HepG2 (cell line): ENCODE measurements around the gene FAH. TPM values are rescaled to one million over a fixed set of nuclear protein-coding genes. Genes with fewer than 3 reads are reported as not detected.

ENCODE experiments used
- CBFB ChIP-seq: sonication (generic); formaldehyde crosslinking; IDR thresholded peaks from 2 replicates; pipeline ENCODE4 v1.4.0; 2020; ENCODE audit warnings: missing genetic modification reagents
- CTCF ChIP-seq: sonication (generic); formaldehyde crosslinking; IDR thresholded peaks from 2 replicates; pipeline ENCODE4 v1.5.0; 2020; ENCODE audit warnings: mild to moderate bottlenecking, missing genetic modification reagents, moderate library complexity
- EP300 ChIP-seq, 3 experiments: sonication (generic) in 1 of 3; formaldehyde crosslinking in 1 of 3; IDR thresholded peaks; 2 replicates each; pipeline versions ENCODE4 v1.5.1 to v1.6.1; 2011 to 2020; ENCODE audit warnings: low read depth in 2 of 3, low read length in 2 of 3, borderline replicate concordance in 1 of 3, improper control_type of control experiment in 1 of 3, mild to moderate bottlenecking in 1 of 3, missing genetic modification reagents in 1 of 3, moderate library complexity in 1 of 3
- ETS1 ChIP-seq: sonication (generic); formaldehyde crosslinking; IDR thresholded peaks from 2 replicates; pipeline ENCODE4 v1.4.0; 2020; ENCODE audit warnings: missing genetic modification reagents
- EZH2 ChIP-seq: conservative IDR thresholded peaks from 2 replicates; pipeline ENCODE4 v1.6.1; 2012; ENCODE audit warnings: mild to moderate bottlenecking, low read depth, low read length, moderate library complexity
- HDAC1 ChIP-seq: sonication (generic); formaldehyde crosslinking; IDR thresholded peaks from 2 replicates; pipeline ENCODE4 v1.5.1; 2020; ENCODE audit warnings: mild to moderate bottlenecking, missing genetic modification reagents
- MEF2D ChIP-seq: sonication (generic); formaldehyde crosslinking; IDR thresholded peaks from 2 replicates; pipeline ENCODE4 v1.5.1; 2020; ENCODE audit warnings: mild to moderate bottlenecking, missing genetic modification reagents
- POLR2AphosphoS5 ChIP-seq: IDR thresholded peaks from 2 replicates; pipeline ENCODE4 v1.6.1; 2012; ENCODE audit warnings: low read depth, low read length
- STAG1 ChIP-seq: sonication (generic); formaldehyde crosslinking; IDR thresholded peaks from 2 replicates; pipeline ENCODE4 v1.4.0; 2020; ENCODE audit warnings: missing genetic modification reagents
- SUZ12 ChIP-seq: fragments of 150-350 bp; IDR thresholded peaks from 2 replicates; pipeline ENCODE4 v1.6.1; 2014; ENCODE audit warnings: low read depth, low read length
- THRA ChIP-seq: sonication (generic); formaldehyde crosslinking; IDR thresholded peaks from 2 replicates; pipeline ENCODE4 v1.4.0; 2020; ENCODE audit warnings: missing genetic modification reagents, borderline replicate concordance
- ZBTB37 ChIP-seq: sonication (generic); formaldehyde crosslinking; IDR thresholded peaks from 2 replicates; pipeline ENCODE4 v1.4.0; 2020; ENCODE audit warnings: mild to moderate bottlenecking, missing genetic modification reagents
- ZNF30 ChIP-seq: sonication (generic); formaldehyde crosslinking; IDR thresholded peaks from 2 replicates; pipeline ENCODE4 v1.5.0; 2020; ENCODE audit warnings: mild to moderate bottlenecking, missing genetic modification reagents
- ZNF513 ChIP-seq: sonication (generic); formaldehyde crosslinking; conservative IDR thresholded peaks from 2 replicates; pipeline ENCODE4 v1.5.0; 2020; ENCODE audit warnings: missing genetic modification reagents
- ZNF549 ChIP-seq: sonication (generic); formaldehyde crosslinking; IDR thresholded peaks from 2 replicates; pipeline ENCODE4 v1.5.0; 2020; ENCODE audit warnings: missing genetic modification reagents
- ZNF678 ChIP-seq: sonication (generic); formaldehyde crosslinking; IDR thresholded peaks from 2 replicates; pipeline ENCODE4 v1.4.0; 2020; ENCODE audit warnings: mild to moderate bottlenecking, missing genetic modification reagents
- ZNF703 ChIP-seq: sonication (generic); formaldehyde crosslinking; IDR thresholded peaks from 2 replicates; pipeline ENCODE4 v1.5.1; 2020; ENCODE audit warnings: missing genetic modification reagents, mild to moderate bottlenecking, moderate library complexity, borderline replicate concordance
- ZNF710 ChIP-seq: sonication (generic); formaldehyde crosslinking; IDR thresholded peaks from 2 replicates; pipeline ENCODE4 v1.5.0; 2020; ENCODE audit warnings: mild to moderate bottlenecking, missing genetic modification reagents, borderline replicate concordance
- ZNF781 ChIP-seq: sonication (generic); formaldehyde crosslinking; IDR thresholded peaks from 2 replicates; pipeline ENCODE4 v1.5.1; 2020; ENCODE audit warnings: borderline replicate concordance, mild to moderate bottlenecking, missing genetic modification reagents; ENCODE audit errors: not compliant biosample characterization
- polyA plus RNA-seq, 8 experiments: library from polyadenylated mRNA; depleted of rRNA in 3 of 8; stranded (reverse) in 7 of 8; unstranded in 1 of 8; fragments of >200 nt; fragmentation: Illumina TruSeq in 4 of 8; extraction: Trizol in 4 of 8; gene quantifications; 2 replicates each; pipeline versions ENCODE4 v1.2.1 to v1.2.3, GENCODE V29; 2011 to 2016; ENCODE audit warnings: low read depth in 4 of 8, missing spikeins in 1 of 8, mixed read lengths in 1 of 8; ENCODE audit not compliant: insufficient read depth in 1 of 8
- total RNA-seq, 5 experiments: library from RNA; depleted of rRNA; stranded (reverse); fragments of >200 nt; fragmentation: Illumina TruSeq; extraction: Trizol; gene quantifications; 2 replicates each; pipeline ENCODE4 v1.2.3, GENCODE V29; 2016; ENCODE audit warnings: low read depth in 1 of 5

Gene FAH
- total and polyA plus RNA-seq, 2 of the 13 experiments (the other 11 are each of a cell fraction or from before 2014, with no cell fraction given): 36.6 to 75.0 TPM

- TF ChIP-seq POLR2AphosphoS5: no peak
- TF ChIP-seq ZNF513 (CRISPR knock-in tag): no peak
- 0 out of 4 replicates have a peak, but pooled peaks of 1 of the 2 experiments have one; percentile 21 for TF ChIP-seq EP300 (IDR thresholded peaks at IDR 0.05; ENCODE audit: low read depth in 2 of 2, low read length in 2 of 2)
- TF ChIP-seq EP300 (CRISPR knock-in tag; IDR thresholded peaks at IDR 0.05; ENCODE audit: borderline replicate concordance): no peak
- no peak for TF ChIP-seq EZH2
- no peak for TF ChIP-seq ETS1 (CRISPR knock-in tag)
- no peak for TF ChIP-seq SUZ12
- no peak for TF ChIP-seq CTCF (CRISPR knock-in tag)
- no peak for TF ChIP-seq ZNF678 (CRISPR knock-in tag)
- TF ChIP-seq STAG1 (CRISPR knock-in tag): no peak
- TF ChIP-seq CBFB (CRISPR knock-in tag): no peak
- TF ChIP-seq ZNF549: no peak
- TF ChIP-seq MEF2D (CRISPR knock-in tag): no peak
- 0 out of 2 replicates have a peak, but pooled peaks have one; percentile 29 for TF ChIP-seq HDAC1 (CRISPR knock-in tag)
- no peak for TF ChIP-seq THRA (CRISPR knock-in tag)
- no peak for TF ChIP-seq ZNF710 (CRISPR knock-in tag)
- no peak for TF ChIP-seq ZNF781 (CRISPR knock-in tag)
- TF ChIP-seq ZNF703: no peak
- TF ChIP-seq ZBTB37 (CRISPR knock-in tag): no peak
- no peak for TF ChIP-seq ZNF30 (CRISPR knock-in tag)
Measured at GRCh38 chr15:80161468-80162016, 8.7 kb downstream of the FAH start (continued).
